NCI-H82 treated with DMSO at 0.1 percent for 48 hours (cell line): Measurements from ENCODE around the gene BSND.

Experiments
- DNase-seq: peaks from one replicate; lab custom pipeline; 2025; ENCODE audit not compliant: unreplicated experiment; lab: John Stamatoyannopoulos, UW

Gene BSND

GRCh38 chr1:54975356-54976108, 23.2 kb upstream of the BSND start:
- DNase-seq: no peak

- no peak for DNase-seq
These were observed 22.0 kb upstream of the BSND start for GRCh38 chr1:54976747-54977146.

GRCh38 chr1:54977533-54978297, 21.0 kb upstream of the BSND start:
- no peak for DNase-seq

- DNase-seq: no peak
These were observed 20.0 kb upstream of the BSND start for GRCh38 chr1:54978528-54979326.

GRCh38 chr1:54979327-54979891, 19.3 kb upstream of the BSND start:
- no peak for DNase-seq

GRCh38 chr1:54980046-54980527, 18.6 kb upstream of the BSND start:
- DNase-seq: no peak

- no peak for DNase-seq
These were observed 18.0 kb upstream of the BSND start, which contains the start of gene TMEM61 for GRCh38 chr1:54980528-54981241. Gene TMEM61 (plus strand): TSS chr1:54980628. CDS start chr1:54981066, 438 bp downstream.

GRCh38 chr1:54981466-54981865, 17.3 kb upstream of the BSND start:
- no peak for DNase-seq

GRCh38 chr1:54982739-54983138, 16.0 kb upstream of the BSND start:
- DNase-seq: peak; percentile 66

GRCh38 chr1:54984131-54984842, 14.4 kb upstream of the BSND start:
- DNase-seq: peak; percentile 47

- DNase-seq: no peak
These were observed 13.2 kb upstream of the BSND start for GRCh38 chr1:54985556-54985955.

GRCh38 chr1:54986025-54986424, 12.7 kb upstream of the BSND start:
- no peak for DNase-seq

- no peak for DNase-seq
These were observed 12.2 kb upstream of the BSND start for GRCh38 chr1:54986533-54986932.

GRCh38 chr1:54987427-54987826, 11.3 kb upstream of the BSND start:
- DNase-seq: no peak

- DNase-seq: no peak
These were observed 10.6 kb upstream of the BSND start for GRCh38 chr1:54987919-54988705.

GRCh38 chr1:54988975-54989374, 9.8 kb upstream of the BSND start:
- DNase-seq: no peak

- DNase-seq: no peak
These were observed 9.3 kb upstream of the BSND start for GRCh38 chr1:54989473-54989872.

- no peak for DNase-seq
These were observed 8.5 kb upstream of the BSND start for GRCh38 chr1:54989968-54990810.
